Measurements from ENCODE around the gene DCAF15.
"Not testable (repeated sequence)": the region's sequence is repeated elsewhere in the genome, so short reads cannot be mapped to it uniquely, and the experiment has no call there.

Gene DCAF15, protein sequence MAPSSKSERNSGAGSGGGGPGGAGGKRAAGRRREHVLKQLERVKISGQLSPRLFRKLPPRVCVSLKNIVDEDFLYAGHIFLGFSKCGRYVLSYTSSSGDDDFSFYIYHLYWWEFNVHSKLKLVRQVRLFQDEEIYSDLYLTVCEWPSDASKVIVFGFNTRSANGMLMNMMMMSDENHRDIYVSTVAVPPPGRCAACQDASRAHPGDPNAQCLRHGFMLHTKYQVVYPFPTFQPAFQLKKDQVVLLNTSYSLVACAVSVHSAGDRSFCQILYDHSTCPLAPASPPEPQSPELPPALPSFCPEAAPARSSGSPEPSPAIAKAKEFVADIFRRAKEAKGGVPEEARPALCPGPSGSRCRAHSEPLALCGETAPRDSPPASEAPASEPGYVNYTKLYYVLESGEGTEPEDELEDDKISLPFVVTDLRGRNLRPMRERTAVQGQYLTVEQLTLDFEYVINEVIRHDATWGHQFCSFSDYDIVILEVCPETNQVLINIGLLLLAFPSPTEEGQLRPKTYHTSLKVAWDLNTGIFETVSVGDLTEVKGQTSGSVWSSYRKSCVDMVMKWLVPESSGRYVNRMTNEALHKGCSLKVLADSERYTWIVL

DNA sequence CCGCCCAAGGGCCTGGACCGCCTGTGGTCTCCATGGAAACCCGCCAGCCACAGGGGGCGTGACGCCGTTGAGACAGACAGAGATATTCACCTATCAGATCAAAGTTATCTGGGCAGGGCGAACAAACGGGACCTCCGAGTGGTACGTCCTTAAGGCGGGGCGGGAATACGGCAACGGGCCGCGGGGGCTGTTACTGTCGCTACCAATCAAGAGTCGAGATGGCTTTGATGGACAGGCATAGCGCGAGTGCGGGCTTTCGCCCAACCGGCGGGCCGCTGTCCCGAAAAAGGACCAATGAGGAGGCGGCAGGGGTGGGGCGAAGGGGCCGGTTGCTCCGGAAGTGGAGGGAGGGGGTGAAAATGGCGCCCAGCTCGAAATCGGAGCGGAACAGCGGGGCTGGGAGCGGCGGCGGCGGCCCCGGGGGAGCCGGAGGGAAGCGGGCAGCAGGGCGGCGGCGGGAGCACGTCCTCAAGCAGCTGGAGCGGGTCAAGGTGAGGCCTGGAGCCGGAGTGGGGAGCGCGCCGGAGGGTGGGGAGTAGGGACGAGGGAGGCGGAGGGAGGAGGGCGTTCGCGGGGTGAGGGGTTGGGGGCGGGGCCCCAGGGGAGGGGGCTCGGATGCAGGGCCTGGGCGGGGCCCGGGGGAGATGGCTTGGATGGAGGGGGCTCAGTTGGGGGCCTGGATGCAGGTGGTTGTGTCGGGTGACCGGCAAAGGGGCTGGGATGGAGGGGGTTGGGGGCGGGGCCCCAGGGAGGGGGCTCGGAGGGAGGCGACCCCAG is at the start of gene DCAF15:
DCAF15 (plus strand) TSS at position 356 of the 777 bp plus-strand sequence; CDS start at position 360, 4 bp downstream.
- DNase-seq (ENCODE audit: low read depth, low spot score), result peak; percentile 99
- H3K27ac ChIP-seq, result peak within 1 kb of the TSS; percentile 28

GRCh38 chr19:13902993-13903555 is 49.2 kb upstream of the DCAF15 start:
- no peak for DNase-seq (ENCODE audit: low read depth, low spot score)
- no peak overlapping the region for H3K27ac ChIP-seq

GRCh38 chr19:13905634-13906520 is 46.4 kb upstream of the DCAF15 start, which contains the start of the genes BRME1 and CC2D1A:
BRME1 (minus strand) TSS chr19:13906117; CDS start chr19:13904892, 1,225 bp downstream.
CC2D1A (plus strand) TSS chr19:13906201; CDS start chr19:13906442, 241 bp downstream.
- H3K27ac ChIP-seq, result peak within 1 kb of the TSS; percentile 72
- peak; percentile 45 for DNase-seq (ENCODE audit: low read depth, low spot score)

DNA sequence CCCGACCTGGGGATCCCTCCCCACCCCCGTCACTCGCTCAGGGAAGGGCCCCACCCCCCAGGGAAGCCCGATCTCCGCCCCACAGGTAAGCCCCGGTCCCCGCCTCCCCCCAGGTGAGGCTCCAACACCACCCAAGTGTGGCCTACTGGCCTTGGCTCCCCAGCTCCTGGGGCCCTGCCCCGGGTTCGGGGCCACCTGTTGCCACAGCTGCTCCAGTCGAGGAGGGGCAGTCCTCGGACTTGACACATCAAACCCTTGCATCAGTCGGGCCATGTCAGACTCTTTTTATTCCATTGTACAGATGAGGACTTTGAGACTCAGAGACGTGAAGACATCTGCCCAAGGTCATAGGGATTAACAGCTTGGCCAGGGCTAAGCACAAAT is 45.8 kb upstream of the DCAF15 start:
- DNase-seq (ENCODE audit: low read depth, low spot score), result no peak
- H3K27ac ChIP-seq, result peak overlapping the region; percentile 72

DNA sequence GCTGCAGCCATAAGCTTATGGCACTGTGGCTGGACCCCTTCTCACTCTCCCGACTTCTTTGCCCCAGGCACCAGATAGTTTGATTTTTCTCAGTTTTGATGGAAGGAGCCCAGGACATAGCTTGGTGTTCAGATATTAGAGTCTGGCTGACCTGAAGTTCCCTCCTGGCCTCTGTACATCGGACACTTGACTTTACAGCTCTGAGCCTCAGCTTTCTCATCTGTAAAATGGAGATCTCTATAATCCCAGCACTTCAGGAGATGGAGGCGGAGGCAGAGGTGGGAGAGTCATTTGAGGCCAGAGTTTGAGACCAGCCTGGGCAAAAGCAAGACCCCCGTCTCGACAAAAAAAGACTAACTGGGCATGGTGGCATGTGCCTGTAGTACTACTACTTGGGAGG is 45.4 kb upstream of the DCAF15 start:
- DNase-seq (ENCODE audit: low read depth, low spot score), result no peak
- H3K27ac ChIP-seq, result peak overlapping the region; percentile 72

DNA sequence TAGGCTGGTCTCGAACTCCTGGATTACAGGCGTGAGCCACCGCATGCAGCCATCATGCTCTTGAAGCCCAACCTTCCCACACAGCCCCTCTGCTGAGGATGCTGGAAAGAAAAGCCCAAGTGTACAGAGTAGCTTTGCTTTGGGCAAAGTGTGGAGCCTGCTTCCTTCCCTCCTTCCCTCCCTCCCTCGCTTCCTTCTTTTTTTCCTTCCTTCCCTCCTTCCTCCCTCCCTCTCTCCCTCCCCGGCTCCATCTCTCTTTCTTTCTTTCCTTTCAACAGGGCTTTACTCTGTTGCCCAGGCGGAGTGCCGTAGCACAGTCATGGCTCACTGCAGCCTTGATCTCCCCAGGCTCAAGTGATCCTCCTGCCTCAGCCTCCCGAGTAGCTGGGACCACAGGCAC is 43.6 kb upstream of the DCAF15 start:
- no peak for DNase-seq (ENCODE audit: low read depth, low spot score)
- H3K27ac ChIP-seq, result no peak overlapping the region

DNA sequence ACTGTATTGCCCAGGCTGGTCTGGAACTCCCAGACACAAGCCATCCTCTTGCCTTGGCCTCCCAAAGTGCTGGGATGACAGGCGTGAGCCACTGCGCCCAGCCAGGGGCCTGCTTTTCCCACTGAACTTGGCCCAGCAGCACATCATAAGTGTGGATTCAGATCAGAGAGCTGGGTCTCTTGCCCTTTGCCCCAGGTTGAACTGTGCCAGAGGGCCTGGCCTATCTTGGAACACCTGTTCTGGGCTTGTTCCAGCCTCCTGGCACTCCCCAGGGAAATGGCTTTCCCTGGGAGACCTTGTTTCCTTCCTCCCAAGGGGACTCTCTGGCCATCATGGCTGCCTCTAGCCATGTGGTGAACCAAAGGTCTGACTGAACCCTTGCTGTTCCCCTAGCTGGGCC is 42.9 kb upstream of the DCAF15 start:
- H3K27ac ChIP-seq, result no peak overlapping the region
- DNase-seq (ENCODE audit: low read depth, low spot score), result no peak

- no peak for DNase-seq (ENCODE audit: low read depth, low spot score)
- H3K27ac ChIP-seq, result no peak overlapping the region
Observed at GRCh38 chr19:13913352-13913751, 39.0 kb upstream of the DCAF15 start.

GRCh38 chr19:13914777-13915176 is 37.5 kb upstream of the DCAF15 start:
- H3K27ac ChIP-seq, result no peak overlapping the region
- DNase-seq (ENCODE audit: low read depth, low spot score), result no peak

DNA sequence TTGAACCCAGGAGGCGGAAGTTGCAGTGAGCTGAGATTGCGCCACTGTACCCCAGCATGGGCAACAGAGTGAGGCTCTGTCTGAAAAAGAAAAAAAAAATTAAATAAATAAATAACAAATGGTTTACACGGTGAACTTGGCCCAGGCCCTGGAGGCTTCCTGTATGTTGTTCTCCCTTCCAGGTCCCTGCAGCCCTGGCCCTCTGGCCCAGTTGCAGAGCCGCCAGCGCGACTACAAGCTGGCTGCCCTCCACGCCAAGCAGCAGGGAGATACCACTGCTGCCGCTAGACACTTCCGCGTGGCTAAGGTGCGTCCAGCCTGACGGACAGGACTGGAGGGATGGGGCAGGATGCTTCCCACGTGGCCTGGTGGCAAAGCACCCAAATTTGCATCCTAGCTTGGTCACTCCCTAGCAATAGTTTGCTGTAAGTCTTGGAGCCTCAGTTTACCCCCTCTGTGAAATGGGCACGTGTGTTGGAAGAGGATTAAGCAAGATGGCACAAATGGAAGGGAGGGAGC is 34.4 kb upstream of the DCAF15 start:
- DNase-seq (ENCODE audit: low read depth, low spot score), result no peak
- H3K27ac ChIP-seq, result no peak overlapping the region

GRCh38 chr19:13918726-13919411 is 33.4 kb upstream of the DCAF15 start:
- DNase-seq (ENCODE audit: low read depth, low spot score), result no peak
- no peak overlapping the region for H3K27ac ChIP-seq

- H3K27ac ChIP-seq, result no peak overlapping the region
- DNase-seq (ENCODE audit: low read depth, low spot score), result no peak
Observed at GRCh38 chr19:13920524-13920923, 31.8 kb upstream of the DCAF15 start.

DNA sequence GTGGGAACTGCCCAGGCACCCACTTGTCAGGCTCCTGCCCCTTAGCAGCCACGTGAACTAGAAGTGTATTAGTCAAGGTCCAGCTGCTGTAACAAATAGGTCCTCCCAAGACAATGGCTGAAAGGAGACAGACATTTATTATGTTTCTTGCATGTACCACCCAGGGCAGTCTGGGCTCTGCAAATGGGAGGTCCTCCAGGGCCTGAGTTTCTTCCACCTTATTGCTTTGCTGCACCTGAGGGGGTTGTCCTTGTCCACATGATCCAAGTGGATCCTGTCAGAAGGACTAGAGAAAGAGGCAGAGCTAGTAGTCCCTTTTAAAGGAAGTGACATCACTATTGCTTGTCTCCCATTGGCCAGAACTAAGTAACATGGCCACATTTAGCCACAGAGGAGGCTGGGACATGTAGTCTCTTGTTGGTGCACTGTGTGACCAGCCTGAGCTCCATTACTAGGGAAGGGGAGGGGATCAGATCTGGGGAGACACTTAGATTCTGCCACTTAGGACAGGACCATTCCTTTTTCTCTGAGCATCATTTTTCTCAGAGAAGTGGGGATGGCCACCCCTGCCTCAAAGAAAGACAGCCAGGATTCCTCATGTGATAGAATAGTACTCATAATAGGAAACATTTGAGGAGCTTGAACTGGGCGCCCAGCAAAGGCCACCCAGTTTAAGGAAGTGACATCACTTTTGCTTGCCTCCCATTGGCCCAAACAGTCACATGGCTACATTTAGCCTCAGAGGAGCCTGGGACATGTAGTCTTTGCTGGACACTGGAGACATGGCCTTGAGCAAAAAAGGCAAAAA is 31.2 kb upstream of the DCAF15 start:
- no peak for DNase-seq (ENCODE audit: low read depth, low spot score)
- no peak overlapping the region for H3K27ac ChIP-seq

GRCh38 chr19:13922118-13922517 is 30.2 kb upstream of the DCAF15 start:
- DNase-seq (ENCODE audit: low read depth, low spot score), result not testable (repeated sequence)

DNA sequence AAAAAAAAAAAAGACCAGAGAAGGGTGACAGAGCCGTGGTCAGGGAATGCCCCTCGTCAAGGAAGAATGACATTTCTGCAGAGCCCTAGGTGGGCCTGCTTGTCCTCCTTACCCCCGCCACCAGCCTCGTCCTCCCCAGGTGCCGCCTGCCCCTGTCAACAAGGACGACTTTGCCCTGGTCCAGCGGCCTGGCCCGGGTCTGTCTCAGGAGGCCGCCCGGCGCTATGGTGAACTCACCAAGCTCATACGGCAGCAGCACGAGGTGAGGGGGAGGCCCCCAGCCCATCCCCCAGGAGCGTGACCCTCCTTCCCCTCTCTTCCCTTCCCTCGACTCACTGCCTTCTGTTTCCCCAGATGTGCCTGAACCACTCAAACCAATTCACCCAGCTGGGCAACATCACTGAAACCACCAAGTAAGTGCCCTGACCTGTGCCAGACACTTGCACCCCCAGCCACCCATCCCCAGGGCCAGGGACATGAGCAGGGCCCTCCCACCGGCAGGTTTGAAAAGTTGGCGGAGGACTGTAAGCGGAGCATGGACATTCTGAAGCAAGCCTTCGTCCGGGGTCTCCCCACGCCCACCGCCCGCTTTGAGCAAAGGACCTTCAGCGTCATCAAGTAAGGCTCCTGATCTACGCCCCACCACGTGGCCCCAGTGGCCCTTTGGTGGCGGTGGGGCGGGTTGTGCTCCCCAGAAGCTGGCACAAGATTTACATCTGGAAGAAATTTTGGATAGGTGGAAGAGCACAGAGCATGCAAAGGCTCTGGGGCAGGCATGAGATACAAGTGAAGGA is 28.9 kb upstream of the DCAF15 start:
- H3K27ac ChIP-seq, result no peak overlapping the region
- no peak for DNase-seq (ENCODE audit: low read depth, low spot score)

More at GRCh38 chr19:13922118-13922517, 30.2 kb upstream of the DCAF15 start:
- H3K27ac ChIP-seq, result not testable (repeated sequence)

DNA sequence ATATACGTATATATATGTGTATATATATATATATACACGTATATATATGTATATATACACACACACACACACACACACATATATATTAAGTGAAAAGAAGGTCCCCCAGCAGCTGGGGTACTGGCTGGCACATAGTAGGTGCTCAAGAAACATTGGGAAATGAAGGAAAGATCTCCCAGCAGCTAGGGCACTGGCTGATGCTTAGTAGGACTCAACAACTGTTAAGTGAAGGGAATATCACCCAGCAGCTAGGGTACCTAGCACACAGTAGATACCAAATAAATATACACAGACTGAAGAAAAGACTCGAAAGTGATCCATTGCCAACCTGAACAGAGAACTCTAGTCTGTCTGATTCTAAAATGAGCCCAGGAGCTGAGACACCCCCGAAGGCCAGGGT is 26.3 kb upstream of the DCAF15 start:
- H3K27ac ChIP-seq, result no peak overlapping the region
- no peak for DNase-seq (ENCODE audit: low read depth, low spot score)

DNA sequence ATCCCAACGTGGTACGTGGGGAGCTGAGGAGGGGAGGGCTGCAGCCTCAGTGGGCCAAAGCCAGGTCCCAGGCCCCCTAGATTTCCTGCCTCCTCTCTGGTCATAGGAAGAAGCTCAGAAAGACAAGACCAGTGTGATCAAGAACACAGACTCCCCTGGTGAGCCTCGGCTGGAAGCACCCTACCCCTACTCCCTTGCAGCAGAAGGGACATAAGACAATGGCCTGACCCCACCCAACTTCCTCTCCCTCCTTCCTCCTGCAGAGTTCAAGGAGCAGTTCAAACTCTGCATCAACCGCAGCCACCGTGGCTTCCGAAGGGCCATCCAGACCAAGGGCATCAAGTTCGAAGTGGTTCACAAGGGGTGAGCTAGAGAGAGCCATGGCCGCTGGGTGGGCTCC is 25.6 kb upstream of the DCAF15 start:
- H3K27ac ChIP-seq, result no peak overlapping the region
- no peak for DNase-seq (ENCODE audit: low read depth, low spot score)
